ENCODE results near the gene MYH9. TPM values are rescaled to one million over a fixed set of nuclear protein-coding genes. Genes with fewer than 3 reads are reported as not detected.

Gene MYH9
- polyA plus RNA-seq, 1 of the 3 experiments (the other 2 are of a cell fraction) = 303 TPM

DNA sequence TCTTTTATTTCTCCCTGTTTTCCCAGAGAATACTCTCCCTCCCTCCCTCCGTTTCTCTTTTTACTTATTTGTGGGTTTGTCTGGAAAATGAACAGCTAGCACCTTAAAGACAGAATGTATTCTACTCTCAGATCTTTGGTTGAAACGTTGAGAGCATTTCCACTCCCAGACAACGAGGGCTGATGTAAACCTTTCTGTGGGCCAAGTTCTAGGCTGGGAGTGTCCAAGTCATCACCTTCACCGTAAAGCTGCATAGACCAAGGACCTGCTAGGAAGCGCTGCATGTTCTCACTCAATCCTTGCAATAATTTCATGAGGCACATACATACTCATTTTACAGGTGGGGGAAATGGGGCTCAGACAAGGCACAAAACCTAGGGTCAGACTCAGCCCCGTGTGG lies 32.4 kb downstream of the MYH9 start:
- TF ChIP-seq RAD21 (IDR thresholded peaks at IDR 0.05; ENCODE audit: low read length) (no peak), GABPA (IDR thresholded peaks at IDR 0.05; ENCODE audit: low read depth) (no peak), SIN3A (IDR thresholded peaks at IDR 0.05; ENCODE audit: borderline replicate concordance, low read depth, low read length) (no peak), FOXJ3 (CRISPR knock-in tag; IDR thresholded peaks at IDR 0.05) (no peak), RCOR1 (IDR thresholded peaks at IDR 0.05; ENCODE audit: low read length) (no peak), EZH2phosphoT487 (IDR thresholded peaks at IDR 0.05; ENCODE audit: borderline replicate concordance, low read depth) (no peak), ELF1 (IDR thresholded peaks at IDR 0.05) (no peak), EP300 (IDR thresholded peaks at IDR 0.05; ENCODE audit: borderline replicate concordance in 1 of 2, low read depth in 1 of 2, low read length in 1 of 2) (no peak), MXI1 (IDR thresholded peaks at IDR 0.05; ENCODE audit: low read depth, low read length) (no peak), TCF12 (IDR thresholded peaks at IDR 0.05) (no peak), NRF1 (IDR thresholded peaks at IDR 0.05; ENCODE audit: low read depth, low read length) (no peak), TAF1 (IDR thresholded peaks at IDR 0.05; ENCODE audit: borderline replicate concordance, low read depth, low read length) (no peak)
- TF ChIP-seq, protein P1, sequence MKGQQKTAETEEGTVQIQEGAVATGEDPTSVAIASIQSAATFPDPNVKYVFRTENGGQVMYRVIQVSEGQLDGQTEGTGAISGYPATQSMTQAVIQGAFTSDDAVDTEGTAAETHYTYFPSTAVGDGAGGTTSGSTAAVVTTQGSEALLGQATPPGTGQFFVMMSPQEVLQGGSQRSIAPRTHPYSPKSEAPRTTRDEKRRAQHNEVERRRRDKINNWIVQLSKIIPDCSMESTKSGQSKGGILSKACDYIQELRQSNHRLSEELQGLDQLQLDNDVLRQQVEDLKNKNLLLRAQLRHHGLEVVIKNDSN (IDR thresholded peaks at IDR 0.05; ENCODE audit: borderline replicate concordance, low read depth) = no peak
- TF ChIP-seq, protein P2, sequence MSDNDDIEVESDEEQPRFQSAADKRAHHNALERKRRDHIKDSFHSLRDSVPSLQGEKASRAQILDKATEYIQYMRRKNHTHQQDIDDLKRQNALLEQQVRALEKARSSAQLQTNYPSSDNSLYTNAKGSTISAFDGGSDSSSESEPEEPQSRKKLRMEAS (IDR thresholded peaks at IDR 0.05; ENCODE audit: low read depth) = no peak
- TF ChIP-seq, protein P3, sequence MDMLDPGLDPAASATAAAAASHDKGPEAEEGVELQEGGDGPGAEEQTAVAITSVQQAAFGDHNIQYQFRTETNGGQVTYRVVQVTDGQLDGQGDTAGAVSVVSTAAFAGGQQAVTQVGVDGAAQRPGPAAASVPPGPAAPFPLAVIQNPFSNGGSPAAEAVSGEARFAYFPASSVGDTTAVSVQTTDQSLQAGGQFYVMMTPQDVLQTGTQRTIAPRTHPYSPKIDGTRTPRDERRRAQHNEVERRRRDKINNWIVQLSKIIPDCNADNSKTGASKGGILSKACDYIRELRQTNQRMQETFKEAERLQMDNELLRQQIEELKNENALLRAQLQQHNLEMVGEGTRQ (IDR thresholded peaks at IDR 0.05; ENCODE audit: borderline replicate concordance, low read depth, low read length) = no peak
- TF ChIP-seq, protein P4, sequence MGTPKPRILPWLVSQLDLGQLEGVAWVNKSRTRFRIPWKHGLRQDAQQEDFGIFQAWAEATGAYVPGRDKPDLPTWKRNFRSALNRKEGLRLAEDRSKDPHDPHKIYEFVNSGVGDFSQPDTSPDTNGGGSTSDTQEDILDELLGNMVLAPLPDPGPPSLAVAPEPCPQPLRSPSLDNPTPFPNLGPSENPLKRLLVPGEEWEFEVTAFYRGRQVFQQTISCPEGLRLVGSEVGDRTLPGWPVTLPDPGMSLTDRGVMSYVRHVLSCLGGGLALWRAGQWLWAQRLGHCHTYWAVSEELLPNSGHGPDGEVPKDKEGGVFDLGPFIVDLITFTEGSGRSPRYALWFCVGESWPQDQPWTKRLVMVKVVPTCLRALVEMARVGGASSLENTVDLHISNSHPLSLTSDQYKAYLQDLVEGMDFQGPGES (IDR thresholded peaks at IDR 0.05; ENCODE audit: low read depth, low read length) = no peak
- TF ChIP-seq, protein P5, sequence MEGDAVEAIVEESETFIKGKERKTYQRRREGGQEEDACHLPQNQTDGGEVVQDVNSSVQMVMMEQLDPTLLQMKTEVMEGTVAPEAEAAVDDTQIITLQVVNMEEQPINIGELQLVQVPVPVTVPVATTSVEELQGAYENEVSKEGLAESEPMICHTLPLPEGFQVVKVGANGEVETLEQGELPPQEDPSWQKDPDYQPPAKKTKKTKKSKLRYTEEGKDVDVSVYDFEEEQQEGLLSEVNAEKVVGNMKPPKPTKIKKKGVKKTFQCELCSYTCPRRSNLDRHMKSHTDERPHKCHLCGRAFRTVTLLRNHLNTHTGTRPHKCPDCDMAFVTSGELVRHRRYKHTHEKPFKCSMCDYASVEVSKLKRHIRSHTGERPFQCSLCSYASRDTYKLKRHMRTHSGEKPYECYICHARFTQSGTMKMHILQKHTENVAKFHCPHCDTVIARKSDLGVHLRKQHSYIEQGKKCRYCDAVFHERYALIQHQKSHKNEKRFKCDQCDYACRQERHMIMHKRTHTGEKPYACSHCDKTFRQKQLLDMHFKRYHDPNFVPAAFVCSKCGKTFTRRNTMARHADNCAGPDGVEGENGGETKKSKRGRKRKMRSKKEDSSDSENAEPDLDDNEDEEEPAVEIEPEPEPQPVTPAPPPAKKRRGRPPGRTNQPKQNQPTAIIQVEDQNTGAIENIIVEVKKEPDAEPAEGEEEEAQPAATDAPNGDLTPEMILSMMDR (IDR thresholded peaks at IDR 0.05) = no peak
- TF ChIP-seq, protein P6, sequence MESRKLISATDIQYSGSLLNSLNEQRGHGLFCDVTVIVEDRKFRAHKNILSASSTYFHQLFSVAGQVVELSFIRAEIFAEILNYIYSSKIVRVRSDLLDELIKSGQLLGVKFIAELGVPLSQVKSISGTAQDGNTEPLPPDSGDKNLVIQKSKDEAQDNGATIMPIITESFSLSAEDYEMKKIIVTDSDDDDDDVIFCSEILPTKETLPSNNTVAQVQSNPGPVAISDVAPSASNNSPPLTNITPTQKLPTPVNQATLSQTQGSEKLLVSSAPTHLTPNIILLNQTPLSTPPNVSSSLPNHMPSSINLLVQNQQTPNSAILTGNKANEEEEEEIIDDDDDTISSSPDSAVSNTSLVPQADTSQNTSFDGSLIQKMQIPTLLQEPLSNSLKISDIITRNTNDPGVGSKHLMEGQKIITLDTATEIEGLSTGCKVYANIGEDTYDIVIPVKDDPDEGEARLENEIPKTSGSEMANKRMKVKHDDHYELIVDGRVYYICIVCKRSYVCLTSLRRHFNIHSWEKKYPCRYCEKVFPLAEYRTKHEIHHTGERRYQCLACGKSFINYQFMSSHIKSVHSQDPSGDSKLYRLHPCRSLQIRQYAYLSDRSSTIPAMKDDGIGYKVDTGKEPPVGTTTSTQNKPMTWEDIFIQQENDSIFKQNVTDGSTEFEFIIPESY (IDR thresholded peaks at IDR 0.05; ENCODE audit: borderline replicate concordance, low read depth) = no peak
- no peak for DNase-seq
- H3K4me3 ChIP-seq (ENCODE audit: low read depth in 2 of 2, low read length in 1 of 2) = no peak overlapping the region

More for the DNA sequence above, 32.4 kb downstream of the MYH9 start:
- no peak overlapping the region for H3K9ac ChIP-seq
- H3K79me2 ChIP-seq (ENCODE audit: insufficient read depth) = peaks cover 100% of the 10 kb centered on the region
- peaks cover 99% of the 10 kb centered on the region for H4K20me1 ChIP-seq (ENCODE audit: insufficient read depth)
- H3K27ac ChIP-seq (ENCODE audit: low read depth in 2 of 2, low read length in 1 of 2) = peak overlapping the region; percentile 17 to 75; a peak in 3 of 4 replicates
- ChIA-PET CTCF (interaction anchor here (0.7 kb wide), 1 partner anchor 10 kb away, joined by 3 read pairs; no protein-coding TSS in a partner anchor), POLR2A (interaction anchor here (1.0 kb wide), 1 partner anchor 14 kb away, joined by 3 read pairs; no protein-coding TSS in a partner anchor)
- no peaks in the 10 kb centered on the region for H3K9me2 ChIP-seq
- H3K27me3 ChIP-seq (ENCODE audit: insufficient read depth) = no peaks in the 10 kb centered on the region
- WGBS (ENCODE audit: low lambda C conversion rate) = 65% methylated on average over 6 of the region's 6 CpGs
- H3F3A ChIP-seq (replicated peaks; ENCODE audit: insufficient read depth) = peaks cover 49% of the 10 kb centered on the region
- peaks cover 3 to 5% of the 10 kb centered on the region in 2 experiments for H3K36me3 ChIP-seq (replicated peaks in 1 of 2; ENCODE audit: control insufficient read depth in 1 of 2, insufficient read depth in 2 of 2, low read length in 1 of 2)
- no peaks in the 10 kb centered on the region for H3K9me3 ChIP-seq
- H2AFZ ChIP-seq (ENCODE audit: low read depth) = no peak overlapping the region
- peak overlapping the region; percentile 29; the same call in 1 of the 2 replicates for H3K4me2 ChIP-seq
- H3K4me1 ChIP-seq (ENCODE audit: control insufficient read depth in 1 of 2, insufficient read depth in 2 of 2, low read depth in 1 of 2, low read length in 1 of 2) = peaks cover 32 to 67% of the 10 kb centered on the region in 2 experiments; a peak in 3 of 4 replicates

Measured in SK-N-SH (cell line).